ENCODE data around the gene GPR84.
"Not testable (repeated sequence)": the region's sequence is repeated elsewhere in the genome, so short reads cannot be mapped to it uniquely, and the experiment has no call there.

GPR84 gene

DNA sequence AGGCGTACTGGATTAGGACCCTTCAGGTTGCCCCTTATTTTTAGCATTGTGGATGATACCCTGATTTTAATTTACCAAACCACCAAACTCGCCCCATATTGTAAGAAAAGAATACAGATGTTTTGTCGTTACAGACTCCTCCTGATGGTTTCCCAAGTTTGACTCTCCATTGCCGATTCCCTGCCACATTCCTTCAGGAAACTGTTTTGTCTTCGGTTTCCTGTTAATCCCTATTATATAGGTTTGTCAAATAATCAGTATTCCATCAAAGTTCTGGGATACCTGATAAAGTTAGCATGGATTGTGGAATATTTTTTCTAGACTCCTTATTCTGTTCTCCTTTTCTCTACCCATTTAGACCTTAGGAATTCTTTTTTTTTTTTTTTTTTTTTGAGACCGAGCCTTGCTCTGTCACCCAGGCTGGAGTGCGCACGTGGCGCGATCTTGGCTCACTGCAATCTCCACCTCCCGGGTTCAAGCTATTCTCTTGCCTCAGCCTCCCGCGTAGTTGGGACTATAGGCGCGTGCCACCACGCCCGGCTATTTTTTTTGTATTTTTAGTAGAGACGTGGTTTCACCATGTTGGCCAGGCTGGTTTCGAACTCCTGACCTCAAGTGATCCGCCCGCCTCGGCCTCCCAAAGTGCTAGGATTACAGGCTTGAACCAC, 38.7 kb downstream of the GPR84 start:
- DNase-seq (ENCODE audit: low spot score), result not testable (repeated sequence)

DNA sequence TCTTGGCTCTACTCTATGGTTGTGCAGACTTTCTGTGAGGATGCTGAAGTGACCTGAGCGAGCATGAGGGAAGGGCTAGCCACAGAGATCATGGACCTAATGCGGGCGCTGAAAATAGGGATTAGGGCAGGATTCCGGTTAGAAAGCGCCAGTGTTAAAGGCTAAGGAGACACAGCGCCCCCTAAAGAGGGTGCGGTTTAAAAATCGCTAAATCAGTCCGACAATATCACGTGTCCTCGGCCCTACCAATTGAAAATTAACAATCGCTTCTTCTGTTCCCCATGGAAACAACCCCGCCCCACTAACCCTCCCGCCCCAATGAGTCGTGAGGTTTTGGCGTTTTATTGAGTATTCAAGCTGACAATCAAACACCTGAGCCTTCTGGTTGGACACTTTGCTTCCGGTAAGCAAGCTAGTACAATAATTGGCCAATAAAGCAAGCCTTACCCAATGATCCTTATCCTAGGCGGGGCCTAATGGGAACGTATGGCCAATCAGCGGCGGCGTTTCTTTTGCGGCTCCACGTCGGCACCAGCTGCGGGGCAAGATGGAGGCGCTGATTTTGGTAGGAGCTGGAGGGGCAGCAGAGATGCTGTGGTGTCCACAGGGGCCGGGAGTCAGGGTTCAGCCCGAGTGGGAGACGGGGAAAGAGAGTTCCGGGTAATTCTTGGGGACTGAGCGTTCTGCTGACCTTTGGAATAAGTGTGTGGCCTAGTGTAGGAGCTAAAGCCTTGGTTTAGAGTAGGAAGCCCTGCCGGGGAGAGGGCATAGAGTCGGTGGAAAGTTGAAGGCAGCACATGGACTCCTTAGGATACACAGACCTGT, 39.5 kb downstream of the GPR84 start, which contains the start of gene COPZ1:
COPZ1 (plus strand) TSS at position 515 of the 825 bp plus-strand sequence; CDS start at position 548, 33 bp downstream.
- peak; percentile 98 for DNase-seq (ENCODE audit: low spot score)

DNA sequence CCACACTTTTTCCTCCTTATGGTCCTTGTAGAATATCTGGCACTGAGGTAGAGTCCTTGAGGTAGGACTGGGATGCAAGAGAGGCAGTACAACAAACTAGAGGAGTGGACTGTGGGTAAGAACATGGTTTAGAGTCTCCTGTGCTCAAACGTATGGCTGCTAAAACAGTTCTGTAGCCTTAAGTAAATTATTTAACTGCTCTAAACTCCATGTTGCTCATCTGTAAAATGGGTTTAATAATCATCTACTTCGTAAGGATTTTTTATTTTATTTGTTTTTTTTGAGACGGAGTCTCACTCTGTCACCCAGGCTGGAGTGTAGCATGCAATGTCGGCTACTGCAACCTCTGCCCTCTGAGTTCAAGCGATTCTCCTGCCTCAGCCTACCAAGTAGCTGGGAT, 42.9 kb downstream of the GPR84 start:
- no peak for DNase-seq (ENCODE audit: low spot score)

Measured in Ammon's horn (tissue), 1 donor.